HepG2 (cell line): ENCODE measurements around the gene SLC26A9. TPM values are rescaled to one million over a fixed set of nuclear protein-coding genes. Genes with fewer than 3 reads are reported as not detected.

Source experiments
- ATAC-seq: fragments of 200-7000 bp; cut with Tn5 transposase; 3 replicates; pipeline ENCODE4 v1.9.1; 2020; ENCODE audit warnings: mild to moderate bottlenecking, moderate library complexity
- BruUV-seq: library from RNA; stranded (reverse); fragments of 400-500 nt; replicated peaks from 2 replicates; lab custom pipeline; 2021; lab: Mats Ljungman, UMichigan
- CTCF ChIA-PET: fragments of 300-600 bp; formaldehyde crosslinking; extraction: SDS; loops from one replicate; lab custom pipeline; 2021; ENCODE audit warnings: low total read pairs, inconsistent platforms, low intra/inter-chr PET ratio; lab: Yijun Ruan, JAX
- POLR2A ChIA-PET: fragments of 350-600 bp; sonication (Branson Sonifier 250); formaldehyde crosslinking; loops from one replicate; lab custom pipeline; 2020; ENCODE audit warnings: antibody characterized with exemption, inconsistent platforms; lab: Yijun Ruan, JAX
- DNase-seq: peaks from one replicate; pipeline ENCODE4 v3.0.0-alpha.2; 2015; ENCODE audit warnings: low spot score
- FAIRE-seq: peaks from 3 replicates; lab custom pipeline; 2011; peaks lifted over from hg19 to GRCh38; lab: Jason Lieb, UNC
- H2AFZ ChIP-seq: one replicate; pipeline ENCODE4 v1.6.1; 2011; ENCODE audit warnings: low read length, inconsistent platforms
- H3K27ac ChIP-seq: fragments of 300-600 bp; 3 replicates; pipeline ENCODE4 v1.8.0; 2011; ENCODE audit warnings: mixed run types, mild to moderate bottlenecking, mixed read lengths, low read length, inconsistent platforms; ENCODE audit not compliant: insufficient read depth; ENCODE audit errors: extremely low read length
- H3K27me3 ChIP-seq, 2 experiments: fragments of 200-600 bp in 1 of 2; 2 replicates in 1 of 2; 3 replicates in 1 of 2; pipeline versions ENCODE4 v1.6.0 to v1.8.0; 2011; ENCODE audit warnings: low read length in 2 of 2, mild to moderate bottlenecking in 2 of 2, moderate library complexity in 2 of 2, inconsistent platforms in 1 of 2; ENCODE audit not compliant: insufficient read depth in 2 of 2, control insufficient read depth in 1 of 2
- H3K36me3 ChIP-seq, 2 experiments: fragments of 200-600 bp in 1 of 2; replicated peaks in 1 of 2; 2 replicates in 1 of 2; 3 replicates in 1 of 2; pipeline versions ENCODE4 v1.5.1 to v1.8.0; 2011; ENCODE audit warnings: low read length in 2 of 2, inconsistent platforms in 1 of 2; ENCODE audit not compliant: insufficient read depth in 2 of 2, control insufficient read depth in 1 of 2
- H3K4me1 ChIP-seq: 2 replicates; pipeline ENCODE4 v1.5.1; 2012; ENCODE audit warnings: low read length, inconsistent platforms; ENCODE audit not compliant: insufficient read depth
- H3K4me2 ChIP-seq: 2 replicates; pipeline ENCODE4 v1.6.0; 2011; ENCODE audit warnings: low read depth, low read length, inconsistent platforms
- H3K4me3 ChIP-seq, 3 experiments: fragments of 200-600 bp in 1 of 3; sonication (generic), shearing (Covaris generic) in 1 of 3; replicated peaks in 1 of 3; 2 replicates each; pipeline ENCODE4 v1.5.1; 2011 to 2016; ENCODE audit warnings: low read length in 3 of 3, inconsistent platforms in 2 of 3, low read depth in 2 of 3, mild to moderate bottlenecking in 2 of 3, control low read depth in 1 of 3, mixed read lengths in 1 of 3; ENCODE audit not compliant: insufficient read depth in 1 of 3
- H3K79me2 ChIP-seq: one replicate; pipeline ENCODE4 v1.6.1; 2011; ENCODE audit warnings: low read length, inconsistent platforms; ENCODE audit not compliant: insufficient read depth
- H3K9ac ChIP-seq: 2 replicates; pipeline ENCODE4 v1.6.0; 2011; ENCODE audit warnings: mild to moderate bottlenecking, low read depth, low read length, inconsistent platforms; ENCODE audit not compliant: insufficient read depth
- H3K9me3 ChIP-seq: 2 replicates; pipeline ENCODE4 v1.5.1; 2012; ENCODE audit warnings: mild to moderate bottlenecking, low read length
- H4K20me1 ChIP-seq: 2 replicates; pipeline ENCODE4 v1.6.0; 2011; ENCODE audit warnings: inconsistent platforms, mild to moderate bottlenecking, low read length, moderate library complexity; ENCODE audit not compliant: insufficient read depth
- CHD2 ChIP-seq: IDR thresholded peaks from 2 replicates; pipeline ENCODE4 v1.6.1; 2011; ENCODE audit warnings: low read depth, low read length, improper control_type of control experiment
- FOXK1 ChIP-seq: sonication (generic); formaldehyde crosslinking; IDR thresholded peaks from 2 replicates; pipeline ENCODE4 v1.4.0; 2020; ENCODE audit warnings: low read depth, missing genetic modification reagents, borderline replicate concordance
- FOXP1 ChIP-seq, 2 experiments: fragments of 450-650 bp in 1 of 2; IDR thresholded peaks; 2 replicates each; pipeline ENCODE4 v1.6.1; 2017 to 2018; ENCODE audit warnings: antibody characterized with exemption in 1 of 2
- GTF2F1 ChIP-seq: fragments of 150-350 bp; IDR thresholded peaks from 2 replicates; pipeline ENCODE4 v1.6.1; 2014; ENCODE audit warnings: low read length
- NFKBIZ ChIP-seq: IDR thresholded peaks from 2 replicates; pipeline ENCODE4 v1.6.1; 2018; ENCODE audit warnings: missing genetic modification reagents, missing compliant biosample characterization
- ZNF44 ChIP-seq: sonication (generic); formaldehyde crosslinking; IDR thresholded peaks from 2 replicates; pipeline ENCODE4 v1.5.1; 2020; ENCODE audit warnings: mild to moderate bottlenecking, missing genetic modification reagents
- ZNF629 ChIP-seq: sonication (generic); formaldehyde crosslinking; conservative IDR thresholded peaks from 2 replicates; pipeline ENCODE4 v1.5.0; 2020; ENCODE audit warnings: missing genetic modification reagents
- WGBS: methylation state at CpG from one replicate; pipeline ENCODE4 v1.1.6; 2017; ENCODE audit warnings: low lambda C conversion rate; 5-methylcytosine and 5-hydroxymethylcytosine counted together
- in situ Hi-C: cut with HindIII; loops from 2 replicates; pipeline ENCODE4 v1.10.0; 2017; ENCODE audit warnings: low pct_unique_long_range_greater_than_20kb; ENCODE audit not compliant: extremely low pct_ligation_motif_present
- intact Hi-C: fragments of 100-400 bp; cut with micrococcal nuclease; formaldehyde crosslinking; loops from one replicate; pipeline ENCODE4 v1.10.0; 2022; ENCODE audit not compliant: unreplicated experiment
- polyA plus RNA-seq, 8 experiments: library from polyadenylated mRNA; depleted of rRNA in 3 of 8; stranded (reverse) in 7 of 8; unstranded in 1 of 8; fragments of >200 nt; fragmentation: Illumina TruSeq in 4 of 8; extraction: Trizol in 4 of 8; gene quantifications; 2 replicates each; pipeline versions ENCODE4 v1.2.1 to v1.2.3, GENCODE V29; 2011 to 2016; ENCODE audit warnings: low read depth in 4 of 8, missing spikeins in 1 of 8, mixed read lengths in 1 of 8; ENCODE audit not compliant: insufficient read depth in 1 of 8
- total RNA-seq, 5 experiments: library from RNA; depleted of rRNA; stranded (reverse); fragments of >200 nt; fragmentation: Illumina TruSeq; extraction: Trizol; gene quantifications; 2 replicates each; pipeline ENCODE4 v1.2.3, GENCODE V29; 2016; ENCODE audit warnings: low read depth in 1 of 5

SLC26A9 gene
- total and polyA plus RNA-seq, 2 of the 13 experiments (the other 11 are each of a cell fraction or from before 2014, with no cell fraction given), result 0.11 to 0.15 TPM

GRCh38 chr1:205954819-205955404, 11.7 kb upstream of the SLC26A9 start:
- no peaks in the 10 kb centered on the region for H3K4me1 ChIP-seq
- TF ChIP-seq FOXK1 (CRISPR knock-in tag) (no peak), FOXP1 (IDR thresholded peaks at IDR 0.05) (no peak), FOXP1 (CRISPR knock-in tag; IDR thresholded peaks at IDR 0.05) (0 out of 2 replicates have a peak, but pooled peaks have one; percentile 12)
- no peak overlapping the region for H3K4me2 ChIP-seq
- no peak for FAIRE-seq
- H4K20me1 ChIP-seq, result no peaks in the 10 kb centered on the region
- no peak overlapping the region for H3K4me3 ChIP-seq
- no peak overlapping the region for H3K27ac ChIP-seq
- H3K27me3 ChIP-seq, result peaks cover 1 to 40% of the 10 kb centered on the region in 2 experiments; a peak in 3 of 5 replicates
- CTCF ChIA-PET, result no interaction called here
- H2AFZ ChIP-seq, result no peak overlapping the region
- intact Hi-C loops, result loop anchor here (2.0 kb wide), 1 partner anchor 22 kb away; no protein-coding TSS in a partner anchor
- BruUV-seq, result no TSS peak
- in situ Hi-C loops, result no loop called here
- no peak for DNase-seq
- no peaks in the 10 kb centered on the region for H3K9me3 ChIP-seq
- H3K36me3 ChIP-seq, result no peaks in the 10 kb centered on the region
- no peaks in the 10 kb centered on the region for H3K79me2 ChIP-seq
- no peak overlapping the region for H3K9ac ChIP-seq
- no peak for ATAC-seq
- POLR2A ChIA-PET, result no interaction called here
- 17% methylated on average over 11 of the region's 11 CpGs for WGBS

- TF ChIP-seq NFKBIZ (CRISPR knock-in tag), result no peak
- no peak for TF ChIP-seq CHD2
- no peak for TF ChIP-seq ZNF629
- TF ChIP-seq GTF2F1, result no peak
- TF ChIP-seq ZNF44 (CRISPR knock-in tag), result no peak
- Histone ChIP-seq H3K9ac (no peak overlapping the region), H3K9me3 (no peaks in the 10 kb centered on the region), H2AFZ (no peak overlapping the region), H4K20me1 (no peaks in the 10 kb centered on the region), H3K4me3 (no peak overlapping the region), H3K36me3 (no peaks in the 10 kb centered on the region), H3K4me2 (no peak overlapping the region), H3K27ac (no peak overlapping the region), H3K4me1 (no peaks in the 10 kb centered on the region), H3K27me3 (peaks cover 1 to 35% of the 10 kb centered on the region in 2 experiments; a peak in 4 of 5 replicates), H3K79me2 (no peaks in the 10 kb centered on the region)
- intact Hi-C loops (no loop called here), in situ Hi-C loops (no loop called here)
- CTCF ChIA-PET, result no interaction called here
- DNase-seq (no peak), ATAC-seq (no peak), FAIRE-seq (no peak)
- POLR2A ChIA-PET, result no interaction called here
- no TSS peak for BruUV-seq
- WGBS, result 20% methylated on average over 1 of the region's 1 CpG
These were observed 8.5 kb upstream of the SLC26A9 start for GRCh38 chr1:205951746-205952145.
